Measurements from ENCODE around the gene LENEP. TPM values are rescaled to one million over a fixed set of nuclear protein-coding genes. Genes with fewer than 3 reads are reported as not detected.
A peak's percentile ranks its signal among the peaks of the same experiment; 100 is the strongest.

The LENEP gene
- total RNA-seq, 2 experiments from 2014 or later, result 0.78 to 2.3 TPM

DNA sequence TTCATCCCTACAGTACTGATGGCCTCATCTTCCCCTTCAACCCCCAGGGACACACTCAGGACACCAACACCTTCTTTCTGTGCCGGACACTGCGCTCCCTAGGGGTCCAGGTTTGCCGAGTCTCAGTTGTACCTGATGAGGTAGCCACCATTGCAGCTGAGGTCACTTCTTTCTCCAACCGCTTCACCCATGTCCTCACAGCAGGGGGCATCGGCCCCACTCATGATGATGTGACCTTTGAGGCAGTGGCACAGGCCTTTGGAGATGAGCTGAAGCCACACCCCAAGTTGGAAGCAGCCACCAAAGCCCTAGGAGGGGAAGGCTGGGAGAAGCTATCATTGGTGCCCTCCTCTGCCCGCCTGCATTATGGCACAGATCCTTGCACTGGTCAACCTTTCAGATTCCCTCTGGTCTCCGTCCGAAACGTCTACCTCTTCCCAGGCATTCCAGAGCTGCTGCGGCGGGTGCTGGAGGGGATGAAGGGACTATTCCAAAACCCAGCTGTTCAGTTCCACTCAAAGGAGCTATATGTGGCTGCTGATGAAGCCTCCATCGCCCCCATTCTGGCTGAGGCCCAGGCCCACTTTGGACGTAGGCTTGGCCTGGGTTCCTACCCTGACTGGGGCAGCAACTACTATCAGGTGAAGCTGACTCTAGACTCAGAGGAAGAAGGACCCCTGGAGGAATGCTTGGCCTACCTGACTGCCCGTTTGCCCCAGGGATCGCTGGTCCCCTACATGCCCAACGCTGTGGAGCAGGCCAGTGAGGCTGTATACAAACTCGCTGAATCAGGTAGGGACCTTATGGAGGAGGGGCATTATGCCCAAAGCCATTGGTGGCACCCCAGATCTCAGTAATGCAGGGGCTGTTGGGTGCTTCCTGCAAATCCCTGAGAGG, 5.1 kb upstream of the LENEP start:
- H3K4me2 ChIP-seq (ENCODE audit: low read length), result no peak overlapping the region
- ChIA-PET POLR2A (no interaction called here), CTCF (ENCODE audit: unreplicated experiment) (interaction anchor here (0.5 to 1.2 kb wide), 3 partner anchors 11 to 90 kb away, joined by 4 to 7 read pairs (median 6); partner anchors contain the start of gene EFNA3)
- H3K79me2 ChIP-seq (ENCODE audit: insufficient read depth, low read depth, low read length), result peaks cover 44% of the 10 kb centered on the region
- no peak overlapping the region for H3K27ac ChIP-seq (ENCODE audit: low read depth, low read length, poor library complexity, severe bottlenecking)
- H3K36me3 ChIP-seq (ENCODE audit: insufficient read depth, low read length), result peaks cover 54% of the 10 kb centered on the region
- no peak overlapping the region for H2AFZ ChIP-seq (ENCODE audit: low read length)
- H4K20me1 ChIP-seq (ENCODE audit: insufficient read depth, low read length), result no peaks in the 10 kb centered on the region
- H3K4me1 ChIP-seq (ENCODE audit: insufficient read depth, low read length, poor library complexity, severe bottlenecking), result peaks cover 10% of the 10 kb centered on the region
- BruUV-seq (replicated peaks), result no TSS peak
- H3K9me2 ChIP-seq (ENCODE audit: insufficient read depth, low read length), result no peaks in the 10 kb centered on the region
- H3K4me3 ChIP-seq (ENCODE audit: low read depth, low read length, poor library complexity, severe bottlenecking), result no peak overlapping the region
- no peaks in the 10 kb centered on the region for H3K9me3 ChIP-seq (ENCODE audit: low read length)
- DNase-seq (ENCODE audit: low spot score), result no peak
- intact Hi-C loops (cut with micrococcal nuclease; ENCODE audit: unreplicated experiment), result no loop called here
- no peak for TF ChIP-seq EZH2phosphoT487 (IDR thresholded peaks at IDR 0.05; ENCODE audit: borderline replicate concordance, low read depth, low read length)
- TF ChIP-seq, protein P1, sequence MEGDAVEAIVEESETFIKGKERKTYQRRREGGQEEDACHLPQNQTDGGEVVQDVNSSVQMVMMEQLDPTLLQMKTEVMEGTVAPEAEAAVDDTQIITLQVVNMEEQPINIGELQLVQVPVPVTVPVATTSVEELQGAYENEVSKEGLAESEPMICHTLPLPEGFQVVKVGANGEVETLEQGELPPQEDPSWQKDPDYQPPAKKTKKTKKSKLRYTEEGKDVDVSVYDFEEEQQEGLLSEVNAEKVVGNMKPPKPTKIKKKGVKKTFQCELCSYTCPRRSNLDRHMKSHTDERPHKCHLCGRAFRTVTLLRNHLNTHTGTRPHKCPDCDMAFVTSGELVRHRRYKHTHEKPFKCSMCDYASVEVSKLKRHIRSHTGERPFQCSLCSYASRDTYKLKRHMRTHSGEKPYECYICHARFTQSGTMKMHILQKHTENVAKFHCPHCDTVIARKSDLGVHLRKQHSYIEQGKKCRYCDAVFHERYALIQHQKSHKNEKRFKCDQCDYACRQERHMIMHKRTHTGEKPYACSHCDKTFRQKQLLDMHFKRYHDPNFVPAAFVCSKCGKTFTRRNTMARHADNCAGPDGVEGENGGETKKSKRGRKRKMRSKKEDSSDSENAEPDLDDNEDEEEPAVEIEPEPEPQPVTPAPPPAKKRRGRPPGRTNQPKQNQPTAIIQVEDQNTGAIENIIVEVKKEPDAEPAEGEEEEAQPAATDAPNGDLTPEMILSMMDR (conservative IDR thresholded peaks at IDR 0.05; ENCODE audit: low read length), result peak; percentile 28; the same call in 1 of the 2 replicates

DNA sequence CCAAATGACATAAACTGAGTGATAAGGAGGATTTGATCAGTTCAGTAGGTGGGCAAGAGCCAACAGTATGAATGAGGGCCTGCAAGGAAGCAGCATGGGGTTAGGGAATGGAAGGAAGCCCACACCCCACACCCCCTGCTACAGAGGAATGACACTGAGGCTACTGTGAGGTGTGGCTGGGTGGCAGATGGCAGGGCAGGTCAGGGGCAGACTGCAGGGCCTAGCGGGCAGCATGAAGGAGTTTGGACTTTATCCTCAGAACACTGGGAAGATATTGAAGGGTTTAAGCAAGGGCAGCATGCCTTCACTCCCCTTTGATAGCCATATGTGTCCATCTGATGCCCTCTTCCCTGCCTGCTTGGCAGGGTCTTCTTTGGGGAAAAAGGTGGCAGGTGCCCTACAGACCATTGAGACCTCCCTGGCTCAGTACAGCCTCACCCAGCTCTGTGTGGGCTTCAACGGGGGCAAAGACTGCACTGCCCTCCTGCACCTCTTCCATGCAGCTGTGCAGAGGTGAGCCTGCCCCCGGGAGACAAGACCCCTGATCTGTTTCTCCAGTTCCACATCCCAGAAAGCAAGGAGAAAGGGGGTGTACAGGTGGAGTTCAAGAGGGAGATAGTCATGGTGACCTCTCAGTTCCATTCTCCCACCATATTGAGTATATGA, 4.1 kb upstream of the LENEP start:
- no peak for DNase-seq (ENCODE audit: low spot score)
- TF ChIP-seq, protein P1 (conservative IDR thresholded peaks at IDR 0.05; ENCODE audit: low read length), result no peak
- TF ChIP-seq EZH2phosphoT487 (IDR thresholded peaks at IDR 0.05; ENCODE audit: borderline replicate concordance, low read depth, low read length), result no peak
- no peak overlapping the region for H3K27ac ChIP-seq (ENCODE audit: low read depth, low read length, poor library complexity, severe bottlenecking)
- ChIA-PET CTCF (ENCODE audit: unreplicated experiment) (no interaction called here), POLR2A (no interaction called here)
- intact Hi-C loops (cut with micrococcal nuclease; ENCODE audit: unreplicated experiment), result no loop called here
- H4K20me1 ChIP-seq (ENCODE audit: insufficient read depth, low read length), result no peaks in the 10 kb centered on the region
- H3K79me2 ChIP-seq (ENCODE audit: insufficient read depth, low read depth, low read length), result peaks cover 34% of the 10 kb centered on the region
- H3K36me3 ChIP-seq (ENCODE audit: insufficient read depth, low read length), result peaks cover 59% of the 10 kb centered on the region
- no peaks in the 10 kb centered on the region for H3K9me3 ChIP-seq (ENCODE audit: low read length)
- H3K4me2 ChIP-seq (ENCODE audit: low read length), result no peak overlapping the region
- H3K9me2 ChIP-seq (ENCODE audit: insufficient read depth, low read length), result no peaks in the 10 kb centered on the region
- BruUV-seq (replicated peaks), result no TSS peak
- H2AFZ ChIP-seq (ENCODE audit: low read length), result no peak overlapping the region
- no peak overlapping the region for H3K4me3 ChIP-seq (ENCODE audit: low read depth, low read length, poor library complexity, severe bottlenecking)
- H3K4me1 ChIP-seq (ENCODE audit: insufficient read depth, low read length, poor library complexity, severe bottlenecking), result peaks cover 17% of the 10 kb centered on the region
